HG03575 (cell line): Measurements from ENCODE around the gene COL9A2.

Experiments used
- ATAC-seq: cut with Tn5 transposase; IDR thresholded peaks from one replicate; pipeline ENCODE4 v1.9.1; 2021; ENCODE audit not compliant: unreplicated experiment, insufficient number of reproducible peaks, low FRiP score; ENCODE audit errors: extremely low read depth

Gene COL9A2

GRCh38 chr1:40306296-40306695 lies 10.8 kb downstream of the COL9A2 start:
- no peak for ATAC-seq

DNA sequence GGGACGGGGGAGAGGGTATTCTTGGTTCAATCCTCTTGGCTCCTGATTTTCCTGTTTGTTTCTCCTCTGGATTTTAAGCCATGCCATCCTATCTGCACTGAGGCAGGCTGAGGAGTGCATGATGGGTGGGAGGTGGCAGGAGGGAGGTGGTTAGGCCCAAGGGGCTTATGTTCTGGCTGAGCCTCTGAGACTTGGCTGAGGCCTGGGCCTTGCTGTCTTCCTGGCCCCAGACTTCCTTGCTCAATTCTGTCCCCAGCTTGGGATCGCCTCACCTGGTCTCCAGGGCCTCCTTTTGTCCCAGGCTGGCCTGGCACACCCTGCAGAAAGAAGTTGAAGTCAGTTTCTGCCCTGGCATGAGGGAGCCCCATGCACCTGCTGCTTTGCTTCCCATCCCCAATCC lies 11.2 kb downstream of the COL9A2 start:
- ATAC-seq = no peak

DNA sequence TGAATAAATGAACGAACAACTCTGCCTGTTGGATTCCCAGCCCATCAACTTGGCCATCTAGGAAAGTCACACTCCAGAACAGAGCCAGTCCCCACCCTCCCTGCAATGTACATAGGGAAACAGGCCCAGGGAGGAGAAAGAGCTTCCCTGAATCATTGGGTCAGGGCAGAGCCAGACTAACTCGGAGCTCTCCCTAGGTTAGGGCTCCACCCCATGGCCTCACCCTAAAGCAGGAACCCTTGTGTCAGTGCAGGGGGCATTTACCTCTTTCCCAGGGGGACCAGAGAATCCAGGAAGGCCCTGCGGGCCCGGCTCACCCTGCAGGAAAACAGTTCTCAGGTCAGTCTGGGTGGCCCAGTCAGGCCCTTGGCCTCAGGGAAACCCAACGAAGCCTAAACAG lies 11.6 kb downstream of the COL9A2 start:
- ATAC-seq = no peak

- ATAC-seq = no peak
Measured at GRCh38 chr1:40303790-40304189, 13.3 kb downstream of the COL9A2 start.

GRCh38 chr1:40303051-40303771 lies 13.9 kb downstream of the COL9A2 start:
- ATAC-seq = no peak

- ATAC-seq = no peak
Measured at GRCh38 chr1:40302475-40302874, 14.6 kb downstream of the COL9A2 start.

GRCh38 chr1:40301541-40302299 lies 15.4 kb downstream of the COL9A2 start:
- no peak for ATAC-seq

DNA sequence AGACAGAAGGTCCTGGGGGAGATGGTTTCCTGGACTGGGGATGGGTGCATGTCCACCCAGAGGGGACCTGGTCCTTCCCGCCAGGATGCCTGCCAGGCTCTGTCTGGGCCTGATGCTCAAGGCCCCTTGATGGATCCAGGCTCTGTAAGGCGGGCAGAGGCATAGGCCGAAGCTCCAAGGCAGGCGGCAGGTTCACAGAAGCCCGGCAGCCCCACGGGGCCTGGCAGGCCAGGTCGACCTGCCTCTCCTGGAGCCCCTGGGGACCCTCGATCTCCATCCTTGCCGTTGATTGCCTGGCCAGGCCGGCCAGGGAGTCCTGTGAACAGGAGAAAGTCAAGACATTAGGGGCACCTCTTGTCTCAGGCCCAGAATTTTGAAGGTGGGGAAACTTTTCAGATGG lies 16.0 kb downstream of the COL9A2 start:
- no peak for ATAC-seq

DNA sequence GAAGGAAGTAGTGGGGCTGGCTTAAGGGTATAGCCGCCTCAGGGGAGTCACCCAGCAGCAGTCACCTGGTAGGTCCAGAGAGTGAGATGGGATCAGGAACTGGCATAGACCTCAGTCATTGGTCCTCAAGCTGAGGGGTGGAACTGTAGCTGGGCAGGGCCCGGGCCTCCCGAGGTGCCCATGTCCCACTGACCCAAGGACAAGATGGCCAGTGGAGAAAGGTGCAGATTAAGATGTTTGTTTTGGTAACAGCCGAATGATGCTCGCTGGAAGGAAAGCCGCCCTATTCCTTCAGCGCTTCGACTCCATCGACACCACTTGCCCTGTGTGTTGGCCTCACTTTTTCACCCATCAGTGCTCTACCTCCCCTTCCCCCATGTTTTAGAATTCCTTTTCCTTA lies 16.4 kb downstream of the COL9A2 start:
- no peak for ATAC-seq

DNA sequence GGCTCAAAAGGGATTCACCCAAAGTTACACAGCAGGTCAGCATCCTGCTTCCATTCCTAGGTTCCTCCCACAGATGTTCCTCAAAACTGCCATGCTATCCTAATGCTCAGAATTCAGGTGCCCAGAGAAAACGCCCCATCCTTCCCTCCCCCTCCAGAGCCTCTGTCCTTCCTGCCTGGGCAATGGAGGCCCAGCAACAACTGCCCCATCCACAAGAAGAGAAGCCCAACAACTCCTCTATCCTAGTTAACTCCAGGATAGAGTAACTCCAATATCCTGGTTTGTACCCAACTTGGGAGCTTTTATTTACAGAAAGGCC lies 16.9 kb downstream of the COL9A2 start:
- ATAC-seq = no peak

DNA sequence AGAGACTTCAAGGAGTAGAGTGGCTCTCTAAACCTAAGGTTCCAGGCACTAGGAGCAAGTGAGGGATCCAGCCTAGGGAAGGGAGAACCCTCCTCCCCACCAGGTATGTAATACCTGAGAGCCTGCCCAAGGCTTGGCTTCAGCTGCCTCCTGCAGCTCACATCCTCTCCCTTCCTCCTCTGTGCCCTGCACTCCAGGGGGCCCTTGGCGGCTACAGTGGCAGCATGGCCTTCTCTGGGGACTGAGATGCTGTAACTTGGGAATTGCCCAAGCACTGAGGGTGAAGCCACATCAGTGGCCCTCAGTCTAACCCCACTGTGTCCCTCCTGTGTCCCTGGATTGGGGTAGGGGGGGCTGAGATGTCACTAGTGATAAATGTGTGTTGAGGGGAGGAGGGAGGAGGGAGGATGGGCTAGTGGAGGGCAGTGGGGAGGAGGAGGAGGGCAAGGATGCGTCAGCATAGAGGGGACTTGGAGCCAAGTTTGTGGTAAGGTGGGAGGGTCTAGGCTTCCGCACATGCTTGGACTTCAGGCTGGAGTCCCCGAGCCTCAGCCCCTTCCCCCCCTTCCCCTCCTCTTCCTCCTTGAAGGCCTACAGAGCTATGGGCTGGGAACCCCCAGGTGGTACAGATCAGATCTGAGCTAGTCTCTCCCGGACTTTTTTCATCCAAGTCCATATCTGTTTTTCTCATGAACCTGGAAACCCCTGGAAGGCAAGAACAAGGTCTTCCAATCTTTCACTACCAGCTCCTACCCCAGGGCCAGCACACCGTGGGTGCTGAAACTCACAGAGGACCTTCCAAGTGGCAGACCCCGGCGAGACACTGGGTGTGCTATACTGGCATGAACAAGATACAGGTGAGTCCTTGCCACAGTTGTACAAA lies 17.5 kb downstream of the COL9A2 start:
- ATAC-seq = no peak

DNA sequence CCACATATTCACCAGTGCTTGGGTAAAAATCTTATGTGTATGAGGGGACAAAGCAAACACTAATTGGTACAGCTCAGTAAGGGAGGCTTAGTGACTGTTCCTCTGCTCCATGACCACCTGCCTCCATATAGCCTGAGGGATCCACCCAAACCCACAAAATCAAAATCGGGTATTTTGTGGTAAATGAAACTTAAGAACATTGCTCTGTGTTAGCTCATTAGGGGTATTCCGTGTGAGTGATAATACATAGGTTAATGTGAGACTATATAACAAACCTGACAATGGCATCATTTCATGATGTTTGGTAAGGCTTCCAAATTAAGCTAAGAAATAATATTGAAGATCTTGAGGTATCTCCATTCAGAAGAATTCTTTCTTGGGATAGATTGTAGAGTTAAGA lies 25.8 kb downstream of the COL9A2 start:
- no peak for ATAC-seq

DNA sequence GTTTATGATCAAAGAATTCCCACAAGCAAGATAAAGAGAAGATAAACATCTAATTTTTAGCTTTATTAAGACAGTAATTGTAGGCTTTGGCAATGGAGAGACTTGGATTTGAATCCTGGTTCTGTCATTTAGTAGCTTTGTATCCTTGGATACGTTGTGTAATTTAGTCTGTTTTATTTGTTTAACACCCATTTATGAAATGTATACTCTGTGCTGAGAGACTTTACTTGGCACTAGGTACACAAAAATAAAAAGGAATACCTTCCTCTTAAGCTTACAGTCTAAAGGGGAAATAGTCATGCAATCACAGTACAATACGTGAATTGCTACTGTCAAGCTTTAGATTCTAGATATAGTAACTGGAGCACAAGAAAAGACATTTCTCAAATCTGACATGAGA lies 35.2 kb downstream of the COL9A2 start:
- ATAC-seq = no peak

GRCh38 chr1:40276122-40276521 lies 41.0 kb downstream of the COL9A2 start:
- no peak for ATAC-seq

DNA sequence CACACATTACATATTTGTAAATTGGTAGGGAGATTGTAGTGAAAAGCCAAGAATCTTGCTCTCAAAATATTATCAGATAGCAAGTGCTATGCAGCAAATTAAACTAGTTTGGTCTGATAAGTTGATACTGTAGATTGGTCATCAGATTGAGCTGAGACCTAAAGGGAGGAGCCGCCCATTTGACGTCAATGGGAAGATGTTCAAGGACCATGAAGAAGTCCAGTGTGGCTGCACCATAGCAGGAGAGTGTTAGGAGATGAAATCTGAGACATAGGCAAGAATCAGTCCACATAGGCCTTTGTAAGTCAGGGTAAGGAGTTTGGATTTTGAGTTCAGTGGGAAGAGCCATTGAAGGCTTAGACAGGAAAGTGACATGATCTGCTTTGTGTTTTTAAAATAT lies 42.8 kb downstream of the COL9A2 start:
- no peak for ATAC-seq

DNA sequence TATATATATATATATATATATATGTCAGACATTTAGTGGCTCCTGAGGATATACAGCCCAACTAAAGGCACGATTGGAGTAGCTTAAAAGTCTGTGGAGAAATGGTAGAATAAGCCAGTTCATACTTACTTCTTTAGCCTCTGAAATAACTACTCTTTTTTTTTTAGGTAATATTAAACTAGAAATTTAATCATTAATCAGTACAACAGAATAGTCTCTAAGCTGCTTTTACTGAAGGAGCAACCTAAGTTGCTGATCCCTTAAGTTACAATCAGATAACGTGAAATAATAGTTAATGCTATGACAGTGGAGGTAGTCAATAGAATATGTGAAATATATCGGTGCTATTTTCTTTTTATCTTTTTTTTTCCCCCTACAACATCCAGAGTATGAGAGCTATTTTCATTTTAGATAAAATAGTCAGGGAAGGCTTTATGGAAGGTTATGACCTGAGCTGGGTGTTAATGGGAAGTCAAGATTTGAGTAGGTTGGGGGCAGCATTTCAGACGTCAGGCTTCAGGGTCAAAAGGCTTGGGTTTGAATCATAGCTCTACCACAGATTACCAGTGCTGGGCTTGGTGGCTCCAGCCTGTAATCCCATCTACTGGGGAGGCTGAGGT lies 43.4 kb downstream of the COL9A2 start:
- no peak for ATAC-seq

- ATAC-seq = no peak
Measured at GRCh38 chr1:40272653-40273213, 44.4 kb downstream of the COL9A2 start.

- no peak for ATAC-seq
Measured at GRCh38 chr1:40270152-40270834, 46.8 kb downstream of the COL9A2 start.

GRCh38 chr1:40268211-40268610 lies 48.9 kb downstream of the COL9A2 start:
- ATAC-seq = no peak
